ENCODE measurements around the gene CHIT1.
A peak's percentile ranks its signal among the peaks of the same experiment; 100 is the strongest.

CHIT1 gene

GRCh38 chr1:203174324-203174985, 55.0 kb downstream of the CHIT1 start:
- DNase-seq: no peak

- DNase-seq: peak in 2 of 3 experiments; percentile 15 to 60
Measured at GRCh38 chr1:203173566-203173965, 55.9 kb downstream of the CHIT1 start.

GRCh38 chr1:203173011-203173555, 56.4 kb downstream of the CHIT1 start:
- DNase-seq: no peak

- peak; percentile 12 to 74 (median 40) for DNase-seq
Measured at GRCh38 chr1:203172184-203173010, 57.1 kb downstream of the CHIT1 start.

GRCh38 chr1:203171341-203172183, 57.9 kb downstream of the CHIT1 start:
- no peak for DNase-seq

GRCh38 chr1:203170625-203171330, 58.7 kb downstream of the CHIT1 start:
- no peak for DNase-seq

GRCh38 chr1:203169770-203170520, 59.5 kb downstream of the CHIT1 start:
- no peak for DNase-seq

GRCh38 chr1:203168991-203169390, 60.5 kb downstream of the CHIT1 start:
- DNase-seq: no peak

- no peak for DNase-seq
Measured at GRCh38 chr1:203168256-203168786, 61.2 kb downstream of the CHIT1 start.

GRCh38 chr1:203167913-203168200, 61.6 kb downstream of the CHIT1 start:
- DNase-seq: no peak

- DNase-seq: peak in 1 of 3 experiments; percentile 7
Measured at GRCh38 chr1:203167026-203167912, 62.2 kb downstream of the CHIT1 start.

GRCh38 chr1:203166192-203166940, 63.1 kb downstream of the CHIT1 start:
- DNase-seq: no peak

Measured in NCI-H1417 (cell line).